ENCODE data around the gene DPYD. TPM values are rescaled to one million over a fixed set of nuclear protein-coding genes. Genes with fewer than 3 reads are reported as not detected.

Gene DPYD
- total and polyA plus RNA-seq, 10 of the 15 experiments (the other 5 are each of a cell fraction or from before 2014, with no cell fraction given) = 5.7 to 23.8 (median 10.2) TPM

GRCh38 chr1:97824200-97824599 lies 96.6 kb downstream of the DPYD start:
- DNase-seq (ENCODE audit: low read depth, low spot score) (no peak), FAIRE-seq (no peak), ATAC-seq (no peak)
- Histone ChIP-seq H3K27me3 (replicated peaks in 1 of 2; ENCODE audit: control insufficient read depth in 2 of 2, insufficient read depth in 2 of 2, low read length in 1 of 2) (no peaks in the 10 kb centered on the region), H3K27ac (ENCODE audit: control insufficient read depth, insufficient read depth) (no peak overlapping the region), H3K4me2 (ENCODE audit: control insufficient read depth, insufficient read depth) (no peak overlapping the region), H3K4me3 (no peak overlapping the region), H3K9ac (ENCODE audit: control insufficient read depth, insufficient read depth, low read length) (no peak overlapping the region), H4K20me1 (ENCODE audit: control insufficient read depth, insufficient read depth) (no peaks in the 10 kb centered on the region), H3K9me3 (replicated peaks; ENCODE audit: control insufficient read depth, insufficient read depth, low read length) (no peaks in the 10 kb centered on the region), H3K36me3 (ENCODE audit: control insufficient read depth in 2 of 2, insufficient read depth in 2 of 2, low read length in 1 of 2) (no peaks in the 10 kb centered on the region), H3K79me2 (ENCODE audit: control insufficient read depth, insufficient read depth, low read length) (no peaks in the 10 kb centered on the region), H3K4me1 (ENCODE audit: control insufficient read depth, insufficient read depth, low read length) (no peaks in the 10 kb centered on the region), H2AFZ (ENCODE audit: control insufficient read depth, low read depth, low read length) (no peak overlapping the region)
- ChIA-PET CTCF (interaction anchor here (1.0 to 1.5 kb wide), 4 partner anchors 23 to 581 kb away, joined by 3 to 4 read pairs (median 3); no protein-coding TSS in a partner anchor), POLR2A (no interaction called here), SMC1A (ENCODE audit: uncharacterized antibody, unreplicated experiment) (interaction anchor here (0.6 to 3.5 kb wide), 7 partner anchors 8 to 95 kb away, joined by 3 to 11 read pairs (median 4); no protein-coding TSS in a partner anchor), RAD21 (ENCODE audit: unreplicated experiment) (interaction anchor here (0.6 to 1.0 kb wide), 3 partner anchors 78 to 97 kb away, joined by 3 to 4 read pairs (median 3); partner anchors contain the start of gene DPYD)
- BruUV-seq (replicated peaks) = no TSS peak
- TF ChIP-seq PAX5 (IDR thresholded peaks at IDR 0.05; ENCODE audit: borderline replicate concordance, low read depth, low read length) (no peak), PAX8 (IDR thresholded peaks at IDR 0.05) (no peak), CEBPZ (IDR thresholded peaks at IDR 0.05; ENCODE audit: low read depth, low read length) (no peak), GATAD2B (conservative IDR thresholded peaks at IDR 0.05; ENCODE audit: low read depth) (no peak), DPF2 (IDR thresholded peaks at IDR 0.05) (no peak), ZZZ3 (IDR thresholded peaks at IDR 0.05; ENCODE audit: control insufficient read depth, insufficient read length, low read depth) (no peak), NR2C2 (IDR thresholded peaks at IDR 0.05; ENCODE audit: borderline replicate concordance, control insufficient read depth, insufficient read length, low read depth) (no peak), ATF7 (IDR thresholded peaks at IDR 0.05; ENCODE audit: low read depth) (no peak), NFIC (IDR thresholded peaks at IDR 0.05; ENCODE audit: low read depth, low read length) (no peak)
- intact Hi-C loops (cut with micrococcal nuclease; ENCODE audit: unreplicated experiment) (loop anchor here (5.0 to 10.0 kb wide), 2 partner anchors 228 to 641 kb away; no protein-coding TSS in a partner anchor), in situ Hi-C loops (cut with MboI) (loop anchor here (25.0 kb wide), 1 partner anchor 862 kb away; no protein-coding TSS in a partner anchor)
- WGBS (ENCODE audit: insufficient coverage, insufficient replicate concordance, low lambda C conversion rate, missing lambda C conversion rate) = 18% methylated on average over 2 of the region's 2 CpGs

Data from GM12878 (cell line).